ENCODE data around the gene SAMHD1. TPM values are rescaled to one million over a fixed set of nuclear protein-coding genes. Genes with fewer than 3 reads are reported as not detected.

SAMHD1 gene
- total and polyA plus RNA-seq, 3 experiments from 2014 or later, result 53.6 to 252 (median 55.7) TPM

- no peak overlapping the region for H3K27ac ChIP-seq (ENCODE audit: low read depth, low read length)
- peaks cover 0 to 11% (median 0%) of the 10 kb centered on the region in 3 donors for H3K4me1 Mint-ChIP-seq
These were observed 84.6 kb downstream of the SAMHD1 start for GRCh38 chr20:36866681-36867495.

GRCh38 chr20:36866164-36866563 is 85.3 kb downstream of the SAMHD1 start:
- H3K4me3 Mint-ChIP-seq, result peak overlapping the region in 6 of 7 donors; percentile 9 to 78 (median 51)
- CTCF ChIA-PET, result no interaction called here
- no peak overlapping the region for H3K27ac ChIP-seq (ENCODE audit: low read depth, low read length)

More at GRCh38 chr20:36866681-36867495, 84.6 kb downstream of the SAMHD1 start:
- no peak for DNase-seq
- CTCF ChIA-PET, result interaction anchor here (0.7 to 1.2 kb wide), 2 partner anchors 37 to 58 kb away, joined by 3 read pairs; no protein-coding TSS in a partner anchor
- POLR2A ChIA-PET, result no interaction called here
- Histone ChIP-seq H3K36me3 (ENCODE audit: insufficient read depth, low read length) (no peaks in the 10 kb centered on the region), H3K27me3 (ENCODE audit: insufficient read depth, low read length, poor library complexity, severe bottlenecking) (no peaks in the 10 kb centered on the region), H3K4me1 (ENCODE audit: insufficient read depth, low read length) (no peaks in the 10 kb centered on the region), H3K9me3 (ENCODE audit: low read length) (no peaks in the 10 kb centered on the region), H3K4me3 (ENCODE audit: low read length) (no peak overlapping the region)
- peaks cover 22 to 25% of the 10 kb centered on the region in 2 donors for H3K27me3 Mint-ChIP-seq
- H3K36me3 Mint-ChIP-seq, result no peaks in the 10 kb centered on the region
- no peaks in the 10 kb centered on the region for H3K9me3 Mint-ChIP-seq
- peak overlapping the region in 5 of 7 donors; percentile 9 to 72 (median 55) for H3K4me3 Mint-ChIP-seq
- H3K27ac Mint-ChIP-seq, result no peak overlapping the region

DNA sequence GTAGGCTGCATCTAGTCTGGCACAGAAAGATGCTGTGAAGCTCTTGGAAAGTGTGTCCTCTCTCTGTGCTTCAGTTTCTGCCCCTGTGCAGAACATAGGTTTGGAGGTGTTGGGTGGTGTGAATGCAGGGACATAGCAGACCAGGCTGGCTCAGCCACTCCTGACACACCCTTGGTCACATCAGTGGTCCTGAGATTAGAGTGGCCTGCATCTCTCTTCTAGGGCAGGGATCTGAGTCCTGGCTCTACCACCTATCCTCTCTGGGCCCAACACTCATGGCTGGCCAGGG is 85.7 kb downstream of the SAMHD1 start:
- ChIA-PET POLR2A (no interaction called here), CTCF (no interaction called here)
- Histone ChIP-seq H3K9me3 (ENCODE audit: low read length) (no peaks in the 10 kb centered on the region), H3K4me1 (ENCODE audit: insufficient read depth, low read length) (no peaks in the 10 kb centered on the region), H3K4me3 (ENCODE audit: low read length) (no peak overlapping the region), H3K36me3 (ENCODE audit: insufficient read depth, low read length) (no peaks in the 10 kb centered on the region), H3K27me3 (ENCODE audit: insufficient read depth, low read length, poor library complexity, severe bottlenecking) (no peaks in the 10 kb centered on the region), H3K27ac (ENCODE audit: low read depth, low read length) (no peak overlapping the region)
- DNase-seq, result no peak
- H3K4me1 Mint-ChIP-seq, result peaks cover 0 to 16% (median 3%) of the 10 kb centered on the region in 3 donors
- H3K36me3 Mint-ChIP-seq, result no peaks in the 10 kb centered on the region
- no peaks in the 10 kb centered on the region for H3K9me3 Mint-ChIP-seq
- H3K27ac Mint-ChIP-seq, result no peak overlapping the region
- peak overlapping the region in 6 of 7 donors; percentile 32 to 78 (median 46) for H3K4me3 Mint-ChIP-seq
- H3K27me3 Mint-ChIP-seq, result peaks cover 31 to 32% of the 10 kb centered on the region in 2 donors

More at GRCh38 chr20:36866164-36866563, 85.3 kb downstream of the SAMHD1 start:
- Histone ChIP-seq H3K4me1 (ENCODE audit: insufficient read depth, low read length) (no peaks in the 10 kb centered on the region), H3K4me3 (ENCODE audit: low read length) (no peak overlapping the region), H3K27me3 (ENCODE audit: insufficient read depth, low read length, poor library complexity, severe bottlenecking) (no peaks in the 10 kb centered on the region), H3K9me3 (ENCODE audit: low read length) (no peaks in the 10 kb centered on the region), H3K36me3 (ENCODE audit: insufficient read depth, low read length) (no peaks in the 10 kb centered on the region)
- no peaks in the 10 kb centered on the region for H3K36me3 Mint-ChIP-seq
- no peak overlapping the region for H3K27ac Mint-ChIP-seq
- H3K9me3 Mint-ChIP-seq, result no peaks in the 10 kb centered on the region
- POLR2A ChIA-PET, result no interaction called here
- no peak for DNase-seq
- H3K27me3 Mint-ChIP-seq, result peaks cover 29 to 30% of the 10 kb centered on the region in 2 donors
- peaks cover 0 to 16% (median 3%) of the 10 kb centered on the region in 3 donors for H3K4me1 Mint-ChIP-seq

GRCh38 chr20:36865076-36865860 is 86.2 kb downstream of the SAMHD1 start:
- Mint-ChIP-seq H3K27me3 (peaks cover 31 to 34% of the 10 kb centered on the region in 2 donors), H3K4me3 (peak overlapping the region; percentile 50 to 90 (median 62)), H3K36me3 (no peaks in the 10 kb centered on the region), H3K4me1 (peaks cover 0 to 16% (median 3%) of the 10 kb centered on the region in 3 donors), H3K9me3 (no peaks in the 10 kb centered on the region), H3K27ac (peak overlapping the region in 1 of 8 donors; percentile 90)
- H3K27me3 ChIP-seq (ENCODE audit: insufficient read depth, low read length, poor library complexity, severe bottlenecking), result no peaks in the 10 kb centered on the region
- no peak overlapping the region for H3K27ac ChIP-seq (ENCODE audit: low read depth, low read length)
- H3K36me3 ChIP-seq (ENCODE audit: insufficient read depth, low read length), result no peaks in the 10 kb centered on the region
- POLR2A ChIA-PET, result no interaction called here
- no peak for DNase-seq
- CTCF ChIA-PET, result interaction anchor here (1.0 kb wide), 1 partner anchor 57 kb away, joined by 3 read pairs; no protein-coding TSS in a partner anchor
- H3K4me3 ChIP-seq (ENCODE audit: low read length), result no peak overlapping the region
- no peaks in the 10 kb centered on the region for H3K4me1 ChIP-seq (ENCODE audit: insufficient read depth, low read length)
- H3K9me3 ChIP-seq (ENCODE audit: low read length), result no peaks in the 10 kb centered on the region

- Histone ChIP-seq H3K4me1 (ENCODE audit: insufficient read depth, low read length) (no peaks in the 10 kb centered on the region), H3K27ac (ENCODE audit: low read depth, low read length) (no peak overlapping the region), H3K9me3 (ENCODE audit: low read length) (no peaks in the 10 kb centered on the region), H3K27me3 (ENCODE audit: insufficient read depth, low read length, poor library complexity, severe bottlenecking) (no peaks in the 10 kb centered on the region), H3K36me3 (ENCODE audit: insufficient read depth, low read length) (no peaks in the 10 kb centered on the region), H3K4me3 (ENCODE audit: low read length) (no peak overlapping the region)
- CTCF ChIA-PET, result interaction anchor here (0.9 to 1.0 kb wide), 2 partner anchors 14 to 89 kb away, joined by 3 read pairs; partner anchors contain the start of gene DSN1
- Mint-ChIP-seq H3K36me3 (no peaks in the 10 kb centered on the region), H3K27ac (no peak overlapping the region), H3K27me3 (peaks cover 28 to 32% of the 10 kb centered on the region in 2 donors), H3K4me3 (no peak overlapping the region), H3K9me3 (no peaks in the 10 kb centered on the region), H3K4me1 (peaks cover 0 to 16% (median 3%) of the 10 kb centered on the region in 3 donors)
- POLR2A ChIA-PET, result interaction anchor here (0.5 to 1.4 kb wide), 2 partner anchors 29 to 909 kb away, joined by 3 read pairs; no protein-coding TSS in a partner anchor
- DNase-seq, result no peak
These were observed 88.4 kb downstream of the SAMHD1 start for GRCh38 chr20:36862857-36863668.

DNA sequence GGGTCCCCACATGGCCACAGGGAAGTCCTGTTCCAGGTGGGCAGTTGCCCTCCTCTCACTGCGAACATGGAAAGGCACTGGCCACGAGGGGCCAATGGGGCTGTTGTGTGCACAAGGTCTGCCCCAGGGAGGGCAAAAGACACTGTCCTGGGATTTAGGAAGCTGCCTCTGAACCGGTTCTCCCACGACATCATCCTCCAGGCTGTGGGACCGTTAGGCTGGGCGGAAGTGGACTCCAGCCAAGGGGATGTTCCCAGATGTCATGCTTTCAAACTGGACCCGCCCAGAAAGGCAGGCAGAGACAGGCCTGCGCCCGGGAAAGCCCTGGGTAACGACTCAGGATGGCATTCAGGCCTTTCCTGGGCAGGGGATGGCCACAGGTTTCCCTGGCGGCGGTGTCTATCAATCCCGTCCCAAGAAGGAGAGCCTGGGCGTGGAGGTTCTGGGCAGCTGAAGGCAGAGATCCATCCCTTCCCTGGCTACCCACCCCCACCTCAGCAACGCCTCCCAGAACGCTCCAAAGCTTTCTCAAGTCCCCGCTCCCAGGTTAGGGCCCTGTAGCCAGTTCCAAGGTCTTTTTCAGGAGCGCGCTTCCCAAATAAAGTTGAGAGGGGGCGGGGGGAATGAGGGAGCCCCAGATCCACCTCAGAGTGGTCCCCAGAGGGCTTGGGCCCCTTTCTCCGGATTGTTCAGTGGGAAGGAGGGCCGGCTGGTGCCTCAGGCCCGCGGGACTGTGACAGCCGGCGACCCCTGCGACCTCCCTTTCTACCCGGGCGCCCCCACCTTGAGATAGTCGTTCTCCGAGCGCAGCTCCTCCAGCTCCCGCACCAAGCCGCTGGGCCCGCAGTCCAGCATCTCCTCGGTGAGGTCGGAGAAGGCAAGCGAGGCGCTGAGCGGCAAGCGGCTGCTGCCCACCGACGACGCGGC is 89.4 kb downstream of the SAMHD1 start:
- Mint-ChIP-seq H3K4me3 (peak overlapping the region; percentile 39 to 79 (median 69)), H3K27ac (no peak overlapping the region), H3K36me3 (no peaks in the 10 kb centered on the region), H3K9me3 (no peaks in the 10 kb centered on the region), H3K4me1 (peaks cover 2 to 18% (median 4%) of the 10 kb centered on the region in 3 donors), H3K27me3 (peaks cover 28 to 32% of the 10 kb centered on the region in 2 donors)
- ChIA-PET CTCF (no interaction called here), POLR2A (no interaction called here)
- DNase-seq, result no peak
- Histone ChIP-seq H3K4me3 (ENCODE audit: low read length) (no peak overlapping the region), H3K4me1 (ENCODE audit: insufficient read depth, low read length) (peaks cover 5% of the 10 kb centered on the region), H3K27ac (ENCODE audit: low read depth, low read length) (peak overlapping the region; percentile 67), H3K27me3 (ENCODE audit: insufficient read depth, low read length, poor library complexity, severe bottlenecking) (no peaks in the 10 kb centered on the region), H3K36me3 (ENCODE audit: insufficient read depth, low read length) (no peaks in the 10 kb centered on the region), H3K9me3 (ENCODE audit: low read length) (no peaks in the 10 kb centered on the region)

- H3K27ac Mint-ChIP-seq, result no peak overlapping the region
- no peaks in the 10 kb centered on the region for H3K9me3 ChIP-seq (ENCODE audit: low read length)
- no peaks in the 10 kb centered on the region for H3K27me3 ChIP-seq (ENCODE audit: insufficient read depth, low read length, poor library complexity, severe bottlenecking)
- no peaks in the 10 kb centered on the region for H3K36me3 ChIP-seq (ENCODE audit: insufficient read depth, low read length)
- POLR2A ChIA-PET, result no interaction called here
- peak overlapping the region; percentile 49 to 79 (median 69) for H3K4me3 Mint-ChIP-seq
- no peaks in the 10 kb centered on the region for H3K36me3 Mint-ChIP-seq
- no peak for DNase-seq
- no peaks in the 10 kb centered on the region for H3K9me3 Mint-ChIP-seq
- peaks cover 10% of the 10 kb centered on the region for H3K4me1 ChIP-seq (ENCODE audit: insufficient read depth, low read length)
- H3K27me3 Mint-ChIP-seq, result peaks cover 24 to 32% of the 10 kb centered on the region in 2 donors
- peaks cover 5 to 24% (median 8%) of the 10 kb centered on the region in 3 donors for H3K4me1 Mint-ChIP-seq
- H3K27ac ChIP-seq (ENCODE audit: low read depth, low read length), result peak overlapping the region; percentile 12
- CTCF ChIA-PET, result no interaction called here
- no peak overlapping the region for H3K4me3 ChIP-seq (ENCODE audit: low read length)
These were observed 90.0 kb downstream of the SAMHD1 start for GRCh38 chr20:36861625-36861874.
